Endothelial cell (in vitro differentiated cells): ENCODE results near the gene CPSF3. TPM values are rescaled to one million over a fixed set of nuclear protein-coding genes. Genes with fewer than 3 reads are reported as not detected.

ENCODE experiments used
- DNase-seq: peaks from one replicate; pipeline ENCODE4 v3.0.0; 2021; ENCODE audit warnings: low spot score
- H3K27ac Mint-ChIP-seq: one replicate; pipeline ENCODE4 v1.8.0; 2021; ENCODE audit warnings: mixed read lengths, inconsistent platforms; ENCODE audit not compliant: unreplicated experiment
- H3K27me3 Mint-ChIP-seq: one replicate; pipeline ENCODE4 v1.8.0; 2021; ENCODE audit warnings: mild to moderate bottlenecking, moderate library complexity, mixed read lengths, inconsistent platforms; ENCODE audit not compliant: unreplicated experiment
- H3K36me3 Mint-ChIP-seq: one replicate; pipeline ENCODE4 v1.8.0; 2021; ENCODE audit warnings: mild to moderate bottlenecking, low read depth, mixed read lengths, inconsistent platforms; ENCODE audit not compliant: unreplicated experiment
- H3K4me1 Mint-ChIP-seq: one replicate; pipeline ENCODE4 v1.8.0; 2021; ENCODE audit warnings: mild to moderate bottlenecking, mixed read lengths, inconsistent platforms; ENCODE audit not compliant: unreplicated experiment
- H3K4me3 Mint-ChIP-seq: one replicate; pipeline ENCODE4 v1.8.0; 2021; ENCODE audit warnings: mild to moderate bottlenecking, mixed read lengths, inconsistent platforms; ENCODE audit not compliant: unreplicated experiment
- H3K9me3 Mint-ChIP-seq: one replicate; pipeline ENCODE4 v1.8.0; 2021; ENCODE audit warnings: mixed read lengths, inconsistent platforms; ENCODE audit not compliant: unreplicated experiment
- CTCF ChIP-seq: fragments of 200-600 bp; sonication (generic); IDR thresholded peaks from one replicate; pipeline ENCODE4 v1.5.0; 2021; ENCODE audit warnings: antibody characterized with exemption; ENCODE audit not compliant: unreplicated experiment
- total RNA-seq: library from RNA; stranded (reverse); fragmentation: NEBNext Ultra II Directional; extraction: Animal tissue kit (Norgen Biotek cat#: 25700); gene quantifications from one replicate; pipeline ENCODE4 v1.2.1, GENCODE V29; 2021; ENCODE audit not compliant: unreplicated experiment

Gene CPSF3
- total RNA-seq, 1 donor from 2014 or later = 55.2 TPM

GRCh38 chr2:9478526-9478925, 55.1 kb downstream of the CPSF3 start:
- Mint-ChIP-seq H3K27ac (no peak overlapping the region), H3K4me1 (peaks cover 21% of the 10 kb centered on the region)
- DNase-seq = no peak

GRCh38 chr2:9480157-9480556, 56.7 kb downstream of the CPSF3 start:
- no peak for DNase-seq
- Mint-ChIP-seq H3K9me3 (no peaks in the 10 kb centered on the region), H3K4me1 (peaks cover 21% of the 10 kb centered on the region), H3K27me3 (peaks cover 12% of the 10 kb centered on the region), H3K36me3 (peaks cover 31% of the 10 kb centered on the region), H3K4me3 (no peak overlapping the region), H3K27ac (no peak overlapping the region)
- TF ChIP-seq CTCF = no peak

More at GRCh38 chr2:9478526-9478925, 55.1 kb downstream of the CPSF3 start:
- peaks cover 12% of the 10 kb centered on the region for H3K27me3 Mint-ChIP-seq
- no peaks in the 10 kb centered on the region for H3K9me3 Mint-ChIP-seq
- no peak for TF ChIP-seq CTCF
- H3K36me3 Mint-ChIP-seq = peaks cover 19% of the 10 kb centered on the region
- no peak overlapping the region for H3K4me3 Mint-ChIP-seq

- peaks cover 34% of the 10 kb centered on the region for H3K36me3 Mint-ChIP-seq
- no peak for DNase-seq
Measured at GRCh38 chr2:9483107-9483506, 59.7 kb downstream of the CPSF3 start.

GRCh38 chr2:9484533-9484932, 61.1 kb downstream of the CPSF3 start:
- no peak overlapping the region for H3K4me3 Mint-ChIP-seq
- no peaks in the 10 kb centered on the region for H3K9me3 Mint-ChIP-seq
- H3K27me3 Mint-ChIP-seq = peaks cover 4% of the 10 kb centered on the region
- H3K36me3 Mint-ChIP-seq = peaks cover 38% of the 10 kb centered on the region
- TF ChIP-seq CTCF = no peak
- no peak overlapping the region for H3K27ac Mint-ChIP-seq
- peaks cover 3% of the 10 kb centered on the region for H3K4me1 Mint-ChIP-seq
- DNase-seq = no peak

More at GRCh38 chr2:9483107-9483506, 59.7 kb downstream of the CPSF3 start:
- peaks cover 6% of the 10 kb centered on the region for H3K27me3 Mint-ChIP-seq
- TF ChIP-seq CTCF = no peak
- H3K27ac Mint-ChIP-seq = no peak overlapping the region
- no peak overlapping the region for H3K4me3 Mint-ChIP-seq
- peaks cover 3% of the 10 kb centered on the region for H3K4me1 Mint-ChIP-seq
- H3K9me3 Mint-ChIP-seq = no peaks in the 10 kb centered on the region

- DNase-seq = no peak
- Mint-ChIP-seq H3K36me3 (peaks cover 46% of the 10 kb centered on the region), H3K4me1 (no peaks in the 10 kb centered on the region)
Measured at GRCh38 chr2:9488583-9489547, 65.4 kb downstream of the CPSF3 start.

More at GRCh38 chr2:9488583-9489547, 65.4 kb downstream of the CPSF3 start:
- Mint-ChIP-seq H3K9me3 (no peaks in the 10 kb centered on the region), H3K27me3 (no peaks in the 10 kb centered on the region), H3K27ac (no peak overlapping the region), H3K4me3 (no peak overlapping the region)
- TF ChIP-seq CTCF = no peak
